ENCODE data around the gene MYO18B.

DNA sequence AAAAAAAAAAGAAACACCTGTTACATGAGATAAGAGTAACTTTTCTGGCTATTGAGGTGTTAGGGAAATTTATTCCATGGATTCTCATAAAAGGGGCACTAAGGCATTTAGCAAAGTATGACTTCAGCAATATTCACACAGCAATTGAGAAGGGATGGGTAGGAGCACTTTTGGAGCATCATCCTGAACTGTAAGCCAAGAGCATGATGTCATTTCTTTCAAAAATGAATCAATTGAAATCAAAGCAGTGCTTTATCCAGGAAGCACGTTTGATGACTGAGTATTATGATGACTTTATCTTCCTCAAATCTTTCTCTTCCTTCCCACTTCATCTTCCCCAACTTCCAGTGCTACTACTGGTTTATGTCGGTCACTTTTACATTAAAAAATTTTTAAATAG lies 140.4 kb downstream of the MYO18B start:
- TF ChIP-seq, protein P1, sequence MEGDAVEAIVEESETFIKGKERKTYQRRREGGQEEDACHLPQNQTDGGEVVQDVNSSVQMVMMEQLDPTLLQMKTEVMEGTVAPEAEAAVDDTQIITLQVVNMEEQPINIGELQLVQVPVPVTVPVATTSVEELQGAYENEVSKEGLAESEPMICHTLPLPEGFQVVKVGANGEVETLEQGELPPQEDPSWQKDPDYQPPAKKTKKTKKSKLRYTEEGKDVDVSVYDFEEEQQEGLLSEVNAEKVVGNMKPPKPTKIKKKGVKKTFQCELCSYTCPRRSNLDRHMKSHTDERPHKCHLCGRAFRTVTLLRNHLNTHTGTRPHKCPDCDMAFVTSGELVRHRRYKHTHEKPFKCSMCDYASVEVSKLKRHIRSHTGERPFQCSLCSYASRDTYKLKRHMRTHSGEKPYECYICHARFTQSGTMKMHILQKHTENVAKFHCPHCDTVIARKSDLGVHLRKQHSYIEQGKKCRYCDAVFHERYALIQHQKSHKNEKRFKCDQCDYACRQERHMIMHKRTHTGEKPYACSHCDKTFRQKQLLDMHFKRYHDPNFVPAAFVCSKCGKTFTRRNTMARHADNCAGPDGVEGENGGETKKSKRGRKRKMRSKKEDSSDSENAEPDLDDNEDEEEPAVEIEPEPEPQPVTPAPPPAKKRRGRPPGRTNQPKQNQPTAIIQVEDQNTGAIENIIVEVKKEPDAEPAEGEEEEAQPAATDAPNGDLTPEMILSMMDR (conservative IDR thresholded peaks at IDR 0.05), result no peak
- TF ChIP-seq ZFX (IDR thresholded peaks at IDR 0.05), result no peak

All from C4-2B (cell line).